C4-2B (cell line): Measurements from ENCODE around the gene GHRH.

Experiments
- CTCF ChIP-seq: fragments of 450-650 bp; conservative IDR thresholded peaks from 2 replicates; pipeline ENCODE4 v1.5.1; 2017; ENCODE audit warnings: mild to moderate bottlenecking
- ZFX ChIP-seq: fragments of 450-650 bp; IDR thresholded peaks from 2 replicates; pipeline ENCODE4 v1.6.1; 2017

- no peak for TF ChIP-seq CTCF
- no peak for TF ChIP-seq ZFX
Measured at GRCh38 chr20:37276494-37277252, 15.1 kb upstream of the GHRH start.
